B cell (primary cell): Measurements from ENCODE around the gene THAP11. TPM values are rescaled to one million over a fixed set of nuclear protein-coding genes. Genes with fewer than 3 reads are reported as not detected.

Source experiments
- ATAC-seq: fragments of 200-7000 bp; cut with Tn5 transposase; one replicate; pipeline ENCODE4 v1.10.0; 2021; ENCODE audit warnings: low read depth, mild to moderate bottlenecking, moderate number of reproducible peaks, moderate library complexity
- CTCF ChIA-PET: fragments of 350-600 bp; sonication (Branson Sonifier 250); formaldehyde crosslinking; loops from one replicate; lab custom pipeline; 2021; ENCODE audit warnings: antibody characterized with exemption, inconsistent platforms; lab: Charles Lee
- POLR2A ChIA-PET: fragments of 350-600 bp; sonication (Branson Sonifier 250); formaldehyde crosslinking; loops from one replicate; lab custom pipeline; 2021; ENCODE audit warnings: antibody characterized with exemption; lab: Charles Lee
- DNase-seq: peaks from one replicate; pipeline ENCODE4 v3.0.0; 2013
- H2AFZ ChIP-seq: 2 replicates; pipeline ENCODE4 v1.6.1; 2012; ENCODE audit warnings: mild to moderate bottlenecking, low read depth, low read length; ENCODE audit not compliant: insufficient read depth, poor library complexity, severe bottlenecking
- H3K27ac ChIP-seq, 2 donors: 1 replicate in 1 of 2; 2 replicates in 1 of 2; pipeline ENCODE4 v1.5.1; 2012 to 2013; ENCODE audit warnings: low read length in 2 of 2, mild to moderate bottlenecking in 2 of 2, moderate library complexity in 1 of 2
- H3K27me3 ChIP-seq, 4 experiments: fragments of 200-600 bp in 1 of 4; sonication (generic) in 1 of 4; replicated peaks in 1 of 4; 1 replicate in 2 of 4; 2 replicates in 2 of 4; pipeline versions ENCODE4 v1.6.1 to v1.7.0; 2013 to 2016; ENCODE audit warnings: low read length in 3 of 4, mild to moderate bottlenecking in 2 of 4, mixed read lengths in 1 of 4, moderate library complexity in 1 of 4; ENCODE audit not compliant: insufficient read depth in 4 of 4, control insufficient read depth in 3 of 4; ENCODE audit errors: control extremely low read depth in 1 of 4
- H3K36me3 ChIP-seq, 2 experiments: replicated peaks in 1 of 2; 1 replicate in 1 of 2; 2 replicates in 1 of 2; pipeline versions ENCODE4 v1.6.1 to v1.7.1; 2013; ENCODE audit warnings: low read length in 1 of 2; ENCODE audit not compliant: insufficient read depth in 2 of 2, control insufficient read depth in 1 of 2; ENCODE audit errors: control extremely low read depth in 1 of 2, extremely low read depth in 1 of 2
- H3K4me1 ChIP-seq, 2 donors: fragments of 200-600 bp in 1 of 2; sonication (generic) in 1 of 2; 1 replicate in 1 of 2; 2 replicates in 1 of 2; pipeline versions ENCODE4 v1.5.1 to v1.6.1; 2013 to 2017; ENCODE audit warnings: low read length in 2 of 2; ENCODE audit not compliant: control insufficient read depth in 2 of 2, insufficient read depth in 2 of 2
- H3K4me2 ChIP-seq: replicated peaks from 2 replicates; pipeline ENCODE3; 2012; ENCODE audit warnings: mild to moderate bottlenecking, low read depth, low read length; ENCODE audit not compliant: poor library complexity, severe bottlenecking
- H3K4me3 ChIP-seq, 5 experiments: fragments of 200-600 bp in 1 of 5; sonication (generic) in 1 of 5; 1 replicate in 3 of 5; 2 replicates in 2 of 5; pipeline versions ENCODE4 v1.5.1 to v1.7.0; 2011 to 2016; ENCODE audit warnings: low read length in 4 of 5, mild to moderate bottlenecking in 4 of 5, low read depth in 2 of 5, control low read depth in 1 of 5, moderate library complexity in 1 of 5; ENCODE audit not compliant: insufficient read depth in 1 of 5; ENCODE audit errors: control extremely low read depth in 1 of 5, extremely low read depth in 1 of 5
- H3K79me2 ChIP-seq: fragments of 200-600 bp; sonication (generic); one replicate; pipeline ENCODE4 v1.6.0; 2016; ENCODE audit warnings: low read length; ENCODE audit not compliant: control insufficient read depth, insufficient read depth
- H3K9ac ChIP-seq: fragments of 200-600 bp; sonication (generic); 2 replicates; pipeline ENCODE4 v1.6.1; 2017; ENCODE audit warnings: mild to moderate bottlenecking, low read length, moderate library complexity
- H3K9me3 ChIP-seq, 3 donors: one replicate each; pipeline versions ENCODE4 v1.6.1 to v1.7.1; 2013; ENCODE audit warnings: low read length in 2 of 3; ENCODE audit not compliant: control insufficient read depth in 2 of 3, insufficient read depth in 1 of 3; ENCODE audit errors: control extremely low read depth in 1 of 3
- H4K20me1 ChIP-seq: 2 replicates; pipeline ENCODE4 v1.6.0; 2012; ENCODE audit warnings: mild to moderate bottlenecking, low read length; ENCODE audit not compliant: insufficient read depth, control insufficient read depth, poor library complexity, severe bottlenecking
- H3K27ac Mint-ChIP-seq: one replicate; pipeline ENCODE4 v1.8.0; 2021; ENCODE audit warnings: mixed read lengths
- H3K27me3 Mint-ChIP-seq: one replicate; pipeline ENCODE4 v1.8.0; 2021; ENCODE audit warnings: mixed read lengths
- H3K4me1 Mint-ChIP-seq: one replicate; pipeline ENCODE4 v1.8.0; 2021; ENCODE audit warnings: mixed read lengths
- H3K4me3 Mint-ChIP-seq: one replicate; pipeline ENCODE4 v1.8.0; 2021; ENCODE audit warnings: mixed read lengths
- H3K9me3 Mint-ChIP-seq: one replicate; pipeline ENCODE4 v1.8.0; 2022; ENCODE audit warnings: mixed read lengths; ENCODE audit not compliant: insufficient read depth
- EZH2 ChIP-seq: IDR thresholded peaks from 2 replicates; pipeline ENCODE4 v1.6.1; 2012; ENCODE audit warnings: borderline replicate concordance, low read depth, mild to moderate bottlenecking, moderate library complexity, low read length; ENCODE audit not compliant: insufficient read depth, poor library complexity, severe bottlenecking
- WGBS: methylation state at CpG from one replicate; pipeline ENCODE4 v1.1.5; 2013; ENCODE audit warnings: missing lambda C conversion rate; ENCODE audit not compliant: insufficient coverage; 5-methylcytosine and 5-hydroxymethylcytosine counted together
- intact Hi-C: fragments of 100-400 bp; cut with micrococcal nuclease; formaldehyde crosslinking; loops from one replicate; pipeline ENCODE4 v1.10.0; 2022
- polyA plus RNA-seq: library from polyadenylated mRNA; depleted of rRNA; stranded (reverse); fragments of >200 nt; gene quantifications from 2 replicates; pipeline ENCODE4 v1.2.3, GENCODE V29; 2012
- total RNA-seq, 2 donors: library from RNA; stranded (reverse); fragments of 120-200 nt in 1 of 2; gene quantifications; 1 replicate in 1 of 2; 2 replicates in 1 of 2; pipeline versions ENCODE4 v1.2.3 to v1.2.4, GENCODE V29; 2013 to 2022
- TF ChIP-seq, protein P1 (sequence below): fragments of 200-600 bp; IDR thresholded peaks from one replicate; pipeline ENCODE4 v1.8.0; 2022; ENCODE audit warnings: antibody characterized with exemption, mild to moderate bottlenecking

THAP11 gene
- total and polyA plus RNA-seq, 2 donors (not counting 1 experiment from before 2014, with no cell fraction given) = 24.4 to 42.7 TPM

DNA sequence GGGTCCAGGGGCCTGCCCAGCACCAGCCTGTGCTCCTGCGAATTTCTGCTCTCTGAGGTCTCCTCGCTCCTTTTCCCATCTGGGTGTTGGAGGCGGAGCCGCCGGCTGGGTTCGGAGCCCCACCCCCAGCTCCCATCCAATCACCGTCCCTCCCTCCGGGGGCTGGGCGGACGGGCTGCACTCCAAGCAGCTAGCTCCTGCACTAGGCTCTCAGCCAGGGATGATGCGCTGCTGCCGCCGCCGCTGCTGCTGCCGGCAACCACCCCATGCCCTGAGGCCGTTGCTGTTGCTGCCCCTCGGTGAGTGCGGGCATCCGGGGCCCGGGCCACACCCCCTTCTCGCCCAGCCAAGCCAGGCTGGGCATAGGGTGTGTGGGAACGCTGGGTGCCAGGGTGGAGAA lies 42.6 kb downstream of the THAP11 start, which contains the start of gene NRN1L:
Gene NRN1L, plus strand, starts transcription at position 202 of the 400 bp plus-strand sequence. Its CDS starts 19 bp downstream, at position 221.
- ATAC-seq = no peak
- 96% methylated on average over 21 of the region's 22 CpGs for WGBS

GRCh38 chr16:67885545-67885944 lies 43.4 kb downstream of the THAP11 start:
- Histone ChIP-seq H3K4me1 (no peaks in the 10 kb centered on the region), H3K9me3 (no peaks in the 10 kb centered on the region), H3K27ac (no peak overlapping the region), H3K36me3 (peaks cover 0 to 52% of the 10 kb centered on the region in 2 experiments), H3K4me3 (no peak overlapping the region), H4K20me1 (no peaks in the 10 kb centered on the region), H3K4me2 (no peak overlapping the region), H3K79me2 (peaks cover 6% of the 10 kb centered on the region), H3K9ac (no peak overlapping the region), H3K27me3 (no peaks in the 10 kb centered on the region), H2AFZ (no peak overlapping the region)
- no peaks in the 10 kb centered on the region for H3K27me3 Mint-ChIP-seq
- DNase-seq (no peak), ATAC-seq (no peak)
- CTCF ChIA-PET = interaction anchor here (0.5 to 9.3 kb wide), 14 partner anchors 11 to 365 kb away, joined by 3 to 151 read pairs (median 4); partner anchors contain the start of gene LCAT
- POLR2A ChIA-PET = interaction anchor here (1.7 kb wide), 1 partner anchor 155 kb away, joined by 12 read pairs; no protein-coding TSS in a partner anchor
- 98% methylated on average over 9 of the region's 12 CpGs for WGBS
- H3K4me3 Mint-ChIP-seq = no peak overlapping the region
- intact Hi-C loops = no loop called here
- no peak for TF ChIP-seq EZH2
- TF ChIP-seq, protein P1, sequence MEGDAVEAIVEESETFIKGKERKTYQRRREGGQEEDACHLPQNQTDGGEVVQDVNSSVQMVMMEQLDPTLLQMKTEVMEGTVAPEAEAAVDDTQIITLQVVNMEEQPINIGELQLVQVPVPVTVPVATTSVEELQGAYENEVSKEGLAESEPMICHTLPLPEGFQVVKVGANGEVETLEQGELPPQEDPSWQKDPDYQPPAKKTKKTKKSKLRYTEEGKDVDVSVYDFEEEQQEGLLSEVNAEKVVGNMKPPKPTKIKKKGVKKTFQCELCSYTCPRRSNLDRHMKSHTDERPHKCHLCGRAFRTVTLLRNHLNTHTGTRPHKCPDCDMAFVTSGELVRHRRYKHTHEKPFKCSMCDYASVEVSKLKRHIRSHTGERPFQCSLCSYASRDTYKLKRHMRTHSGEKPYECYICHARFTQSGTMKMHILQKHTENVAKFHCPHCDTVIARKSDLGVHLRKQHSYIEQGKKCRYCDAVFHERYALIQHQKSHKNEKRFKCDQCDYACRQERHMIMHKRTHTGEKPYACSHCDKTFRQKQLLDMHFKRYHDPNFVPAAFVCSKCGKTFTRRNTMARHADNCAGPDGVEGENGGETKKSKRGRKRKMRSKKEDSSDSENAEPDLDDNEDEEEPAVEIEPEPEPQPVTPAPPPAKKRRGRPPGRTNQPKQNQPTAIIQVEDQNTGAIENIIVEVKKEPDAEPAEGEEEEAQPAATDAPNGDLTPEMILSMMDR = no peak
- no peaks in the 10 kb centered on the region for H3K4me1 Mint-ChIP-seq
- H3K9me3 Mint-ChIP-seq = no peaks in the 10 kb centered on the region
- no peak overlapping the region for H3K27ac Mint-ChIP-seq

More for the DNA sequence above, 42.6 kb downstream of the THAP11 start, which contains the start of gene NRN1L:
- H2AFZ ChIP-seq = no peak within 1 kb of the TSS
- intact Hi-C loops = no loop called here
- Mint-ChIP-seq H3K27me3 (no peaks in the 10 kb centered on the region), H3K4me1 (no peaks in the 10 kb centered on the region), H3K9me3 (no peaks in the 10 kb centered on the region), H3K27ac (no peak within 1 kb of the TSS), H3K4me3 (no peak within 1 kb of the TSS)
- peaks cover 6% of the 10 kb centered on the region for H3K79me2 ChIP-seq
- no peak for DNase-seq
- no peak within 1 kb of the TSS for H3K27ac ChIP-seq
- no peaks in the 10 kb centered on the region for H4K20me1 ChIP-seq
- H3K9me3 ChIP-seq = no peaks in the 10 kb centered on the region
- H3K4me1 ChIP-seq = no peaks in the 10 kb centered on the region
- no peak within 1 kb of the TSS for H3K4me2 ChIP-seq
- H3K4me3 ChIP-seq = no peak within 1 kb of the TSS
- no peak within 1 kb of the TSS for H3K9ac ChIP-seq
- peaks cover 0 to 60% of the 10 kb centered on the region in 2 experiments for H3K36me3 ChIP-seq
- H3K27me3 ChIP-seq = no peaks in the 10 kb centered on the region
- CTCF ChIA-PET = interaction anchor here (0.8 to 9.3 kb wide), 40 partner anchors 8 to 343 kb away, joined by 3 to 151 read pairs (median 8); partner anchors contain the start of genes DDX28, DPEP2, DUS2 and GFOD2
- TF ChIP-seq, protein P1 = no peak
- TF ChIP-seq EZH2 = no peak
- POLR2A ChIA-PET = interaction anchor here (1.7 kb wide), 1 partner anchor 156 kb away, joined by 12 read pairs; no protein-coding TSS in a partner anchor
